Testis (tissue), 3 donors: ENCODE data around the gene DNAH17. TPM values are rescaled to one million over a fixed set of nuclear protein-coding genes. Genes with fewer than 3 reads are reported as not detected.

Experiments used
- DNase-seq: peaks from one replicate; pipeline ENCODE4 v3.0.0-alpha.2; 2019
- H3K27ac ChIP-seq, 2 donors: fragments of 200-600 bp; sonication (generic); one replicate each; pipeline ENCODE4 v1.5.1; 2019
- H3K27me3 ChIP-seq: fragments of 200-600 bp; sonication (generic); one replicate; pipeline ENCODE4 v1.5.1; 2019
- H3K36me3 ChIP-seq: fragments of 200-600 bp; sonication (generic); one replicate; pipeline ENCODE4 v1.5.1; 2017; ENCODE audit warnings: low read depth; ENCODE audit errors: missing control alignments
- H3K4me1 ChIP-seq: fragments of 200-600 bp; sonication (generic); one replicate; pipeline ENCODE4 v1.5.1; 2019
- H3K4me3 ChIP-seq, 2 donors: fragments of 200-600 bp; sonication (generic); one replicate each; pipeline ENCODE4 v1.5.1; 2017 to 2019
- H3K9me3 ChIP-seq: fragments of 200-600 bp; sonication (generic); one replicate; pipeline ENCODE4 v1.5.1; 2017
- CTCF ChIP-seq, 3 experiments: fragments of 450-650 bp in 2 of 3; fragments of 200-600 bp in 1 of 3; sonication (generic) in 1 of 3; IDR thresholded peaks; one replicate each; pipeline ENCODE4 v1.5.1; 2016 to 2019; ENCODE audit warnings: antibody characterized with exemption in 3 of 3, mild to moderate bottlenecking in 2 of 3, moderate library complexity in 1 of 3
- POLR2A ChIP-seq: fragments of 450-650 bp; IDR thresholded peaks from one replicate; pipeline ENCODE4 v1.6.1; 2017; ENCODE audit warnings: antibody characterized with exemption, mild to moderate bottlenecking, moderate library complexity
- WGBS, 2 donors: methylation state at CpG; one replicate each; pipeline ENCODE4 v1.1.5; 2018; 5-methylcytosine and 5-hydroxymethylcytosine counted together
- intact Hi-C: fragments of 100-400 bp; cut with DNase I; formaldehyde crosslinking; loops from one replicate; pipeline ENCODE4 v1.15.1; 2023; ENCODE audit warnings: low total_unique reads
- polyA plus RNA-seq: library from polyadenylated mRNA; stranded (reverse); fragments of 350-450 nt; fragmentation: Illumina TruSeq; extraction: RNeasy Lipid Tissue Mini Kit (QIAGEN cat#74804); gene quantifications from one replicate; pipeline ENCODE4 v1.2.3, GENCODE V29; 2014; ENCODE audit warnings: low read depth, low replicate concordance; ENCODE audit not compliant: insufficient read depth
- total RNA-seq, 2 donors: library from RNA; depleted of rRNA; stranded (reverse); fragments of >200 nt; gene quantifications; one replicate each; pipeline ENCODE4 v1.2.3, GENCODE V29; 2016

DNAH17 gene
- total and polyA plus RNA-seq, 3 donors from 2014 or later: 38.5 to 93.1 (median 57.6) TPM

GRCh38 chr17:78491236-78492115, 85.7 kb downstream of the DNAH17 start:
- intact Hi-C loops: loop anchor here (10.0 kb wide), 1 partner anchor 213 kb away; no protein-coding TSS in a partner anchor
- Histone ChIP-seq H3K36me3 (no peaks in the 10 kb centered on the region), H3K4me3 (no peak overlapping the region), H3K27ac (no peak overlapping the region), H3K27me3 (no peaks in the 10 kb centered on the region), H3K9me3 (no peaks in the 10 kb centered on the region), H3K4me1 (no peaks in the 10 kb centered on the region)
- DNase-seq: no peak
- 91 to 98% methylated on average over 27 to 28 of the region's 31 CpGs for WGBS, 2 donors
- TF ChIP-seq CTCF (IDR thresholded peaks at IDR 0.05) (no peak), POLR2A (no peak)

- TF ChIP-seq CTCF (IDR thresholded peaks at IDR 0.05): no peak
- no peak for TF ChIP-seq POLR2A
- H3K27me3 ChIP-seq: no peaks in the 10 kb centered on the region
- 93 to 100% methylated on average over 6 to 15 of the region's 15 CpGs for WGBS, 2 donors
- H3K9me3 ChIP-seq: no peaks in the 10 kb centered on the region
- H3K27ac ChIP-seq: no peak overlapping the region
- intact Hi-C loops: loop anchor here (10.0 kb wide), 1 partner anchor 214 kb away; no protein-coding TSS in a partner anchor
- no peak overlapping the region for H3K4me3 ChIP-seq
- no peak for DNase-seq
- no peaks in the 10 kb centered on the region for H3K36me3 ChIP-seq
- no peaks in the 10 kb centered on the region for H3K4me1 ChIP-seq
Observed at GRCh38 chr17:78490673-78491072, 86.5 kb downstream of the DNAH17 start.

- Histone ChIP-seq H3K9me3 (no peaks in the 10 kb centered on the region), H3K4me1 (no peaks in the 10 kb centered on the region), H3K4me3 (no peak overlapping the region), H3K27ac (no peak overlapping the region), H3K36me3 (no peaks in the 10 kb centered on the region), H3K27me3 (no peaks in the 10 kb centered on the region)
- no peak for DNase-seq
- intact Hi-C loops: loop anchor here (10.0 kb wide), 1 partner anchor 215 kb away; no protein-coding TSS in a partner anchor
- WGBS, 2 donors: 88 to 96% methylated on average over 10 of the region's 10 CpGs
- TF ChIP-seq POLR2A: no peak
- TF ChIP-seq CTCF (IDR thresholded peaks at IDR 0.05): no peak
Observed at GRCh38 chr17:78490156-78490555, 87.0 kb downstream of the DNAH17 start.

- no peaks in the 10 kb centered on the region for H3K36me3 ChIP-seq
- no peak for DNase-seq
- TF ChIP-seq CTCF (IDR thresholded peaks at IDR 0.05): no peak
- no peak for TF ChIP-seq POLR2A
- H3K27me3 ChIP-seq: no peaks in the 10 kb centered on the region
- no peak overlapping the region for H3K27ac ChIP-seq
- WGBS, 2 donors: 92 to 93% methylated on average over 13 of the region's 13 CpGs
- no peaks in the 10 kb centered on the region for H3K4me1 ChIP-seq
- intact Hi-C loops: no loop called here
- H3K4me3 ChIP-seq: no peak overlapping the region
- no peaks in the 10 kb centered on the region for H3K9me3 ChIP-seq
Observed at GRCh38 chr17:78488867-78489634, 88.1 kb downstream of the DNAH17 start.
